IMR-90 (cell line): Measurements from ENCODE around the gene RASGRF1. TPM values are rescaled to one million over a fixed set of nuclear protein-coding genes. Genes with fewer than 3 reads are reported as not detected.

Source experiments
- ATAC-seq: fragments of 200-7000 bp; cut with Tn5 transposase; 2 replicates; pipeline ENCODE4 v1.9.1; 2020; ENCODE audit warnings: low read depth, mild to moderate bottlenecking, moderate library complexity
- BruUV-seq: library from RNA; stranded (reverse); fragments of 400-500 nt; replicated peaks from 2 replicates; lab custom pipeline; 2021; lab: Mats Ljungman, UMichigan
- CTCF ChIA-PET: fragments of 300-600 bp; formaldehyde crosslinking; extraction: SDS; loops from one replicate; lab custom pipeline; 2021; ENCODE audit warnings: antibody characterized with exemption; lab: Yijun Ruan, JAX
- POLR2A ChIA-PET: fragments of 300-600 bp; sonication (Branson Sonifier 250); formaldehyde crosslinking; loops from one replicate; lab custom pipeline; 2022; ENCODE audit warnings: antibody characterized with exemption; ENCODE audit not compliant: unreplicated experiment; lab: Charles Lee
- DNase-seq: peaks from one replicate; pipeline ENCODE4 v3.0.0; 2013
- H2AFZ ChIP-seq: replicated peaks from 2 replicates; pipeline ENCODE3; 2013; ENCODE audit warnings: low read length, mild to moderate bottlenecking; ENCODE audit not compliant: poor library complexity
- H2AK5ac ChIP-seq: 2 replicates; pipeline ENCODE4 v1.6.1; 2013; ENCODE audit warnings: low read depth, low read length, inconsistent platforms
- H2AK9ac ChIP-seq: replicated peaks from 2 replicates; pipeline ENCODE3; 2013; ENCODE audit warnings: mild to moderate bottlenecking, low read depth, low read length, moderate library complexity; ENCODE audit not compliant: poor library complexity
- H2BK120ac ChIP-seq: 2 replicates; pipeline ENCODE4 v1.6.1; 2013; ENCODE audit warnings: low read depth, low read length, inconsistent platforms
- H2BK15ac ChIP-seq: 3 replicates; pipeline ENCODE4 v1.6.1; 2013; ENCODE audit warnings: low read depth, low read length, inconsistent platforms
- H2BK20ac ChIP-seq: 2 replicates; pipeline ENCODE4 v1.6.1; 2013; ENCODE audit warnings: low read depth, mild to moderate bottlenecking, inconsistent platforms, low read length, moderate library complexity
- H2BK5ac ChIP-seq: 2 replicates; pipeline ENCODE4 v1.6.1; 2013; ENCODE audit warnings: mild to moderate bottlenecking, low read depth, low read length, inconsistent platforms; ENCODE audit not compliant: poor library complexity, severe bottlenecking
- H3K14ac ChIP-seq: replicated peaks from 2 replicates; pipeline ENCODE4 v1.6.1; 2013; ENCODE audit warnings: low read depth, low read length, inconsistent platforms
- H3K18ac ChIP-seq: 2 replicates; pipeline ENCODE4 v1.6.1; 2013; ENCODE audit warnings: low read depth, low read length, control low read depth
- H3K23ac ChIP-seq: 2 replicates; pipeline ENCODE4 v1.6.1; 2013; ENCODE audit warnings: low read depth, low read length, inconsistent platforms
- H3K27ac ChIP-seq: 2 replicates; pipeline ENCODE4 v1.5.1; 2013; ENCODE audit warnings: mild to moderate bottlenecking, control low read depth, low read length; ENCODE audit not compliant: insufficient read depth
- H3K27me3 ChIP-seq: 2 replicates; pipeline ENCODE4 v1.6.1; 2013; ENCODE audit warnings: low read length; ENCODE audit not compliant: control insufficient read depth, insufficient read depth
- H3K36me3 ChIP-seq: 2 replicates; pipeline ENCODE4 v1.6.1; 2013; ENCODE audit warnings: low read length, mixed read lengths; ENCODE audit not compliant: control insufficient read depth, insufficient read depth
- H3K4ac ChIP-seq: 2 replicates; pipeline ENCODE4 v1.6.1; 2013; ENCODE audit warnings: low read depth, low read length, inconsistent platforms
- H3K4me1 ChIP-seq: 2 replicates; pipeline ENCODE4 v1.6.1; 2013; ENCODE audit warnings: low read length, mixed read lengths; ENCODE audit not compliant: control insufficient read depth, insufficient read depth
- H3K4me2 ChIP-seq: 2 replicates; pipeline ENCODE4 v1.6.1; 2013; ENCODE audit warnings: low read depth, mild to moderate bottlenecking, control low read depth, low read length, moderate library complexity
- H3K4me3 ChIP-seq: 2 replicates; pipeline ENCODE4 v1.5.1; 2013; ENCODE audit warnings: low read depth, mild to moderate bottlenecking, control low read depth, low read length, moderate library complexity; ENCODE audit not compliant: insufficient read depth
- H3K56ac ChIP-seq: 2 replicates; pipeline ENCODE4 v1.6.1; 2013; ENCODE audit warnings: low read length, inconsistent platforms; ENCODE audit not compliant: insufficient read depth; ENCODE audit errors: extremely low read depth
- H3K79me1 ChIP-seq, 2 experiments: 2 replicates each; pipeline ENCODE4 v1.6.1; 2013; ENCODE audit warnings: low read length in 2 of 2, inconsistent platforms in 1 of 2, low read depth in 1 of 2
- H3K9ac ChIP-seq: 2 replicates; pipeline ENCODE4 v1.6.1; 2013; ENCODE audit warnings: low read depth, low read length, control low read depth
- H3K9me1 ChIP-seq: 2 replicates; pipeline ENCODE4 v1.6.1; 2013; ENCODE audit warnings: low read length, inconsistent platforms; ENCODE audit not compliant: insufficient read depth
- H3K9me3 ChIP-seq: 2 replicates; pipeline ENCODE4 v1.6.1; 2013; ENCODE audit warnings: low read length; ENCODE audit not compliant: control insufficient read depth, insufficient read depth
- H4K20me1 ChIP-seq: 2 replicates; pipeline ENCODE4 v1.6.1; 2013; ENCODE audit warnings: low read length, inconsistent platforms; ENCODE audit not compliant: insufficient read depth
- H4K5ac ChIP-seq: 2 replicates; pipeline ENCODE4 v1.6.1; 2013; ENCODE audit warnings: mild to moderate bottlenecking, low read depth, low read length, control low read depth
- H4K8ac ChIP-seq, 2 experiments: 2 replicates each; pipeline ENCODE4 v1.6.1; 2013; ENCODE audit warnings: low read depth in 2 of 2, low read length in 2 of 2, control low read depth in 1 of 2, inconsistent platforms in 1 of 2
- H4K91ac ChIP-seq: 2 replicates; pipeline ENCODE4 v1.6.1; 2013; ENCODE audit warnings: low read depth, low read length, inconsistent platforms; ENCODE audit not compliant: insufficient read depth
- MAZ ChIP-seq: IDR thresholded peaks from 2 replicates; pipeline ENCODE4 v1.6.1; 2012; ENCODE audit warnings: low read depth, mild to moderate bottlenecking, low read length, improper control_type of control experiment, moderate library complexity, borderline replicate concordance
- WGBS, 2 experiments: methylation state at CpG; one replicate each; pipeline versions ENCODE4 v1.1.5 to v1.1.7; 2013; ENCODE audit warnings: missing lambda C conversion rate in 2 of 2; ENCODE audit not compliant: insufficient read length in 1 of 2; ENCODE audit errors: extremely low coverage in 2 of 2; 5-methylcytosine and 5-hydroxymethylcytosine counted together
- dilution Hi-C: fragments of 300-500 bp; cut with HindIII; formaldehyde crosslinking; loops from one replicate; pipeline ENCODE4 v1.14.3; 2018; ENCODE audit warnings: low sequenced_read_pairs; ENCODE audit not compliant: unreplicated experiment
- in situ Hi-C: fragments of 300-500 bp; cut with MboI; formaldehyde crosslinking; loops from 3 replicates; pipeline ENCODE4 v1.14.3; 2019; ENCODE audit warnings: low sequenced_read_pairs, inconsistent platforms, mixed read lengths
- intact Hi-C: fragments of 100-400 bp; cut with micrococcal nuclease; formaldehyde crosslinking; loops from 2 replicates; pipeline ENCODE4 v1.10.0; 2022
- polyA plus RNA-seq, 3 experiments: library from polyadenylated mRNA; depleted of rRNA; stranded (reverse); fragments of >200 nt; gene quantifications; 2 replicates each; pipeline ENCODE4 v1.2.3, GENCODE V29; 2012; ENCODE audit warnings: low replicate concordance in 1 of 3
- total RNA-seq: library from RNA; depleted of rRNA; stranded (reverse); fragments of >200 nt; gene quantifications from 2 replicates; pipeline ENCODE4 v1.2.3, GENCODE V29; 2012
- TF ChIP-seq, protein P1 (sequence below): fragments of 150-350 bp; IDR thresholded peaks from 2 replicates; pipeline ENCODE4 v1.6.1; 2016; ENCODE audit warnings: low read depth, mild to moderate bottlenecking, low read length, moderate library complexity, borderline replicate concordance

The RASGRF1 gene
- total and polyA plus RNA-seq, 2 of the 4 experiments (the other 2 are of a cell fraction): under 0.01 to 0.15 TPM

DNA sequence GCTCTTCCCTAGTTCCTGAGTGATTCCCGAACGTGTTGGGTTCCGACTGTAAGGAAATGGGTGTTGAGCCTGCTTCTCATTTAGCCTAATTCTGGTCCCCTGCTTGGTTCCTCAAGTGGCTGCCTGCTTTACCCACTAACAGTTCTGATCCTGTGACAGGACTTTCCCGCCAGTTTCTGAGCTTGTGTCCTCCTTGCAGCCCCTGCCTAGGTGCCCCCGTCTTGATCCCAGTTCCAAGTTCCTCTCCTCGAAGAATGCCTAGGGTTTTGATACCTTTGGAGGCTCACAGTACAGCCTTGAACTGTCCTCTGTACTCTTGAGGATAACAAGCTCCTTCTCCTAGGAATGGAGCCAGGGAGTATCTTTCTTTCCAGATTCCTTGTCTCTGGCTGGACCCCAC, 12.0 kb upstream of the RASGRF1 start:
- WGBS, 2 experiments: 63% methylated on average over 3 of the region's 6 CpGs; no CpG with 5 or more reads in 1 of the 2 experiments
- no peak overlapping the region for H2BK120ac ChIP-seq
- no peak overlapping the region for H3K4me3 ChIP-seq
- no peak overlapping the region for H3K56ac ChIP-seq
- H4K20me1 ChIP-seq: no peaks in the 10 kb centered on the region
- no peak overlapping the region for H3K9ac ChIP-seq
- dilution Hi-C loops: no loop called here
- no peak overlapping the region for H3K14ac ChIP-seq
- H3K4me1 ChIP-seq: no peaks in the 10 kb centered on the region
- ChIA-PET POLR2A (no interaction called here), CTCF (interaction anchor here (0.6 kb wide), 1 partner anchor 114 kb away, joined by 4 read pairs; no protein-coding TSS in a partner anchor)
- no TSS peak for BruUV-seq
- H3K4me2 ChIP-seq: no peak overlapping the region
- ATAC-seq (no peak), DNase-seq (no peak)
- H2BK15ac ChIP-seq: no peak overlapping the region
- no peak overlapping the region for H2BK20ac ChIP-seq
- no peak overlapping the region for H3K27ac ChIP-seq
- intact Hi-C loops: no loop called here
- H3K9me1 ChIP-seq: no peaks in the 10 kb centered on the region
- no peak overlapping the region for H4K5ac ChIP-seq
- H3K36me3 ChIP-seq: no peaks in the 10 kb centered on the region
- H2AK9ac ChIP-seq: no peak overlapping the region
- no peaks in the 10 kb centered on the region for H3K9me3 ChIP-seq
- H2AK5ac ChIP-seq: no peak overlapping the region
- H3K4ac ChIP-seq: no peak overlapping the region
- H3K18ac ChIP-seq: no peak overlapping the region
- peaks cover 3% of the 10 kb centered on the region; the same call in 1 of the 2 replicates for H3K27me3 ChIP-seq
- H2BK5ac ChIP-seq: no peak overlapping the region
- H4K91ac ChIP-seq: no peak overlapping the region
- in situ Hi-C loops: no loop called here
- H3K79me1 ChIP-seq: no peaks in the 10 kb centered on the region
- TF ChIP-seq, protein P1, sequence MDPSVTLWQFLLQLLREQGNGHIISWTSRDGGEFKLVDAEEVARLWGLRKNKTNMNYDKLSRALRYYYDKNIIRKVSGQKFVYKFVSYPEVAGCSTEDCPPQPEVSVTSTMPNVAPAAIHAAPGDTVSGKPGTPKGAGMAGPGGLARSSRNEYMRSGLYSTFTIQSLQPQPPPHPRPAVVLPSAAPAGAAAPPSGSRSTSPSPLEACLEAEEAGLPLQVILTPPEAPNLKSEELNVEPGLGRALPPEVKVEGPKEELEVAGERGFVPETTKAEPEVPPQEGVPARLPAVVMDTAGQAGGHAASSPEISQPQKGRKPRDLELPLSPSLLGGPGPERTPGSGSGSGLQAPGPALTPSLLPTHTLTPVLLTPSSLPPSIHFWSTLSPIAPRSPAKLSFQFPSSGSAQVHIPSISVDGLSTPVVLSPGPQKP: no peak
- TF ChIP-seq MAZ: no peak
- no peak overlapping the region for H2AFZ ChIP-seq
- no peak overlapping the region for H4K8ac ChIP-seq
- no peak overlapping the region for H3K23ac ChIP-seq
